Gastroesophageal sphincter (tissue), 3 donors: Measurements from ENCODE around the gene FOXL2.

ENCODE experiments used
- POLR2A ChIP-seq, 2 donors: fragments of 450-650 bp; IDR thresholded peaks; one replicate each; pipeline ENCODE4 v1.6.1; 2017; ENCODE audit warnings: antibody characterized with exemption in 2 of 2, mild to moderate bottlenecking in 2 of 2, moderate library complexity in 1 of 2
- POLR2AphosphoS5 ChIP-seq: sonication (generic); formaldehyde crosslinking; IDR thresholded peaks from one replicate; pipeline ENCODE4 v1.6.1; 2017; ENCODE audit warnings: antibody characterized with exemption
- TF ChIP-seq, protein P1 (sequence below), 4 experiments: fragments of 200-600 bp in 2 of 4; fragments of 450-650 bp in 2 of 4; sonication (generic) in 1 of 4; IDR thresholded peaks; one replicate each; pipeline ENCODE4 v1.5.1; 2017 to 2019; ENCODE audit warnings: antibody characterized with exemption in 4 of 4, mild to moderate bottlenecking in 2 of 4, moderate library complexity in 2 of 4

DNA sequence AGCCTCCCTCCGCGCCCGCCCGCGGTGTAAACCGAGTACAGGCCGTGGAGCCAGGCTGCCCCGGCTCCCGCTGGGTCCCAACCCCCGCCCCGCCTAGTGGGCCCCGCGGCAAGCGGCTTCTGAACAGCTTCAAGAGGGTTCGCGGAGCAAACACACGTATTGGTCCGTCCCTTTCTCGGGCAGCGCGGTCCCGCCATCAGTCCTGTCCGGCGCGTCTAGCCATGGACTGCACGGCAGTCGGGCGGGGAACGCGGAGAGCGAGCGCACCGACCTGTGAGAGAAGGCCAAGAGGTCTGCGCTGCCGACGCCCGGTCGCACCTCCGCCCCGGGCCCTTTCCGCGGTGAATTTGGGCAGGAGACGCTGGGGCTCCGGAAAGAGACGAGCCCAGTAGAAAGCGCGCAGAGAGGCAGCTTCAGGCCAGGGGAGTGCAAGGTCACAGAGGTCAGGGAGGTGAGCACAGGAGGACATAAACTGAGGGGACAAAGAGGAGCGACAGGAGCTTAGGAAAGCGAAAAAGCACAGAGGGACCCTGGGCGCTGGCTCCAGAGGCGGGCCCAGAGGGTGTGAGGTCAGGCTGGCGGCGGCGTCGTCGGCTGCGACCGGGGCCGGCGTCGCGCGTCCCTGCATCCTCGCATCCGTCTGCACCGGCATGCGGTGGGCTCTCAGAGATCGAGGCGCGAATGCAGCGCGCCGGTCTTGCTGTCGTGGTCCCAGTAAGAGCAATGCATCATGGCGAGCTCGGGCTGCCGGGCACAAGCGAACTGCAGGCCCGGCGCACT is 1.8 kb downstream of the FOXL2 start:
- TF ChIP-seq POLR2A (IDR thresholded peaks at IDR 0.05) = no peak
- TF ChIP-seq, protein P1, sequence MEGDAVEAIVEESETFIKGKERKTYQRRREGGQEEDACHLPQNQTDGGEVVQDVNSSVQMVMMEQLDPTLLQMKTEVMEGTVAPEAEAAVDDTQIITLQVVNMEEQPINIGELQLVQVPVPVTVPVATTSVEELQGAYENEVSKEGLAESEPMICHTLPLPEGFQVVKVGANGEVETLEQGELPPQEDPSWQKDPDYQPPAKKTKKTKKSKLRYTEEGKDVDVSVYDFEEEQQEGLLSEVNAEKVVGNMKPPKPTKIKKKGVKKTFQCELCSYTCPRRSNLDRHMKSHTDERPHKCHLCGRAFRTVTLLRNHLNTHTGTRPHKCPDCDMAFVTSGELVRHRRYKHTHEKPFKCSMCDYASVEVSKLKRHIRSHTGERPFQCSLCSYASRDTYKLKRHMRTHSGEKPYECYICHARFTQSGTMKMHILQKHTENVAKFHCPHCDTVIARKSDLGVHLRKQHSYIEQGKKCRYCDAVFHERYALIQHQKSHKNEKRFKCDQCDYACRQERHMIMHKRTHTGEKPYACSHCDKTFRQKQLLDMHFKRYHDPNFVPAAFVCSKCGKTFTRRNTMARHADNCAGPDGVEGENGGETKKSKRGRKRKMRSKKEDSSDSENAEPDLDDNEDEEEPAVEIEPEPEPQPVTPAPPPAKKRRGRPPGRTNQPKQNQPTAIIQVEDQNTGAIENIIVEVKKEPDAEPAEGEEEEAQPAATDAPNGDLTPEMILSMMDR (IDR thresholded peaks at IDR 0.05) = no peak
- no peak for TF ChIP-seq POLR2AphosphoS5
